Upper lobe of right lung (tissue), 1 donor: ENCODE results near the gene BNIPL. TPM values are rescaled to one million over a fixed set of nuclear protein-coding genes. Genes with fewer than 3 reads are reported as not detected.

Source experiments
- ATAC-seq: fragments of 200-7000 bp; cut with Tn5 transposase; one replicate; pipeline ENCODE4 v1.9.1; 2020; ENCODE audit warnings: mild to moderate bottlenecking, moderate library complexity
- DNase-seq: peaks from one replicate; pipeline ENCODE4 v3.0.0-alpha.2; 2020
- H3K27ac ChIP-seq: fragments of 200-600 bp; one replicate; pipeline ENCODE4 v1.8.0; 2022
- H3K27me3 ChIP-seq: fragments of 200-600 bp; one replicate; pipeline ENCODE4 v1.8.0; 2022; ENCODE audit warnings: mild to moderate bottlenecking
- H3K36me3 ChIP-seq: fragments of 200-600 bp; one replicate; pipeline ENCODE4 v1.8.0; 2022
- H3K4me1 ChIP-seq: fragments of 200-600 bp; one replicate; pipeline ENCODE4 v1.8.0; 2022
- H3K4me3 ChIP-seq: fragments of 200-600 bp; one replicate; pipeline ENCODE4 v1.8.0; 2022; ENCODE audit warnings: mild to moderate bottlenecking
- H3K9me3 ChIP-seq: fragments of 200-600 bp; one replicate; pipeline ENCODE4 v1.8.0; 2022
- intact Hi-C: fragments of 100-400 bp; cut with DNase I; formaldehyde crosslinking; loops from one replicate; pipeline ENCODE4 v1.11.0; 2022
- total RNA-seq: library from RNA; stranded (reverse); fragmentation: NEBNext Ultra II Directional; extraction: Animal tissue kit (Norgen Biotek cat#: 25700); gene quantifications from one replicate; pipeline ENCODE4 v1.2.1, GENCODE V29; 2021
- TF ChIP-seq, protein P1 (sequence below): fragments of 200-600 bp; IDR thresholded peaks from one replicate; pipeline ENCODE4 v1.8.0; 2022; ENCODE audit warnings: antibody characterized with exemption
- donor health status: DM: no; HTN: yes; CAD: no; lungs with severe emphysema.

BNIPL gene
- total RNA-seq, 1 donor from 2014 or later = 5.2 TPM

DNA sequence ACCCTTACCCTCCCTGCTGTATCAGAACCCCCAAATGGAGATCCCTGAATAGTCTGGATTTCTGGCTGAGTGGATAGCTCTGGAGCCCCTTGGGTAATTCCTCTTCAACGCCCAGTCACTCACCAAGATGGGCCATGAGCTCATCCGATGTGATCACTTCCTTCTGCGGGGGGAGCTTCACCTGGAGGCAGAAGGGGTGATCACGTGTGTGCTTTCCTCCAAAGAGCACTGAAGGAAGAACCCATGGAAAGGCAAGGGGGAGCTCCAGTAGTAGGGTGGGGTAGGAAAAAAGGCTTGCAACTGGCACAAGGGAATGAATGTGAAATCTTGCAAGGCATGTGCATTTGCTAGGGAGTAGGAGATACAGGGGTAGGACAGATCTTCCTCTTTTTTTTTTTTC lies 34.8 kb upstream of the BNIPL start:
- DNase-seq (no peak), ATAC-seq (peak; percentile 40)
- no peaks in the 10 kb centered on the region for H3K9me3 ChIP-seq
- TF ChIP-seq, protein P1, sequence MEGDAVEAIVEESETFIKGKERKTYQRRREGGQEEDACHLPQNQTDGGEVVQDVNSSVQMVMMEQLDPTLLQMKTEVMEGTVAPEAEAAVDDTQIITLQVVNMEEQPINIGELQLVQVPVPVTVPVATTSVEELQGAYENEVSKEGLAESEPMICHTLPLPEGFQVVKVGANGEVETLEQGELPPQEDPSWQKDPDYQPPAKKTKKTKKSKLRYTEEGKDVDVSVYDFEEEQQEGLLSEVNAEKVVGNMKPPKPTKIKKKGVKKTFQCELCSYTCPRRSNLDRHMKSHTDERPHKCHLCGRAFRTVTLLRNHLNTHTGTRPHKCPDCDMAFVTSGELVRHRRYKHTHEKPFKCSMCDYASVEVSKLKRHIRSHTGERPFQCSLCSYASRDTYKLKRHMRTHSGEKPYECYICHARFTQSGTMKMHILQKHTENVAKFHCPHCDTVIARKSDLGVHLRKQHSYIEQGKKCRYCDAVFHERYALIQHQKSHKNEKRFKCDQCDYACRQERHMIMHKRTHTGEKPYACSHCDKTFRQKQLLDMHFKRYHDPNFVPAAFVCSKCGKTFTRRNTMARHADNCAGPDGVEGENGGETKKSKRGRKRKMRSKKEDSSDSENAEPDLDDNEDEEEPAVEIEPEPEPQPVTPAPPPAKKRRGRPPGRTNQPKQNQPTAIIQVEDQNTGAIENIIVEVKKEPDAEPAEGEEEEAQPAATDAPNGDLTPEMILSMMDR = no peak
- H3K36me3 ChIP-seq = peaks cover 55% of the 10 kb centered on the region
- intact Hi-C loops = no loop called here
- H3K27ac ChIP-seq = no peak overlapping the region
- H3K4me1 ChIP-seq = peaks cover 41% of the 10 kb centered on the region
- no peak overlapping the region for H3K4me3 ChIP-seq
- H3K27me3 ChIP-seq = no peaks in the 10 kb centered on the region

DNA sequence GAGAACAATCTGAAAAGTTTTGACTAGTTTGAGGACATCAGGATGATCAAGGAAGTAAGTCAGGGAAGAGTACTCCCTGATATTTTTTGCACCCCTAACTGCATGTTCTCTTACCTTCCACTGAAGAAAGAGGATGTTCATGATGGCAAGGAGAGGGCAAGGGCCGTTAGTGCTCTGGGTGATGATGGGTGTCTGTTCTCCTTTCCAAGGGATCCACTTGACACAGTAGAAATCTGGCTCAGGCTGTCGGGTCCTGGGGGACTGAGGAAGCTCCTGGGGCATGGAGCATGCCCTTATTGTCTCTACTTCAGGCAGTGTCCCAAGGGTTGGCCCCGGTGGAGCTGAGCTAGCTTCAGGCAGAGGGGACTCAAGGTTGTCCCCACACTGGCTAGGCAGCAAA lies 34.3 kb upstream of the BNIPL start:
- peak overlapping the region; percentile 47 for H3K27ac ChIP-seq
- H3K4me3 ChIP-seq = no peak overlapping the region
- ATAC-seq (no peak), DNase-seq (no peak)
- intact Hi-C loops = no loop called here
- H3K9me3 ChIP-seq = no peaks in the 10 kb centered on the region
- peaks cover 51% of the 10 kb centered on the region for H3K36me3 ChIP-seq
- TF ChIP-seq, protein P1 = no peak
- no peaks in the 10 kb centered on the region for H3K27me3 ChIP-seq
- H3K4me1 ChIP-seq = peaks cover 45% of the 10 kb centered on the region

DNA sequence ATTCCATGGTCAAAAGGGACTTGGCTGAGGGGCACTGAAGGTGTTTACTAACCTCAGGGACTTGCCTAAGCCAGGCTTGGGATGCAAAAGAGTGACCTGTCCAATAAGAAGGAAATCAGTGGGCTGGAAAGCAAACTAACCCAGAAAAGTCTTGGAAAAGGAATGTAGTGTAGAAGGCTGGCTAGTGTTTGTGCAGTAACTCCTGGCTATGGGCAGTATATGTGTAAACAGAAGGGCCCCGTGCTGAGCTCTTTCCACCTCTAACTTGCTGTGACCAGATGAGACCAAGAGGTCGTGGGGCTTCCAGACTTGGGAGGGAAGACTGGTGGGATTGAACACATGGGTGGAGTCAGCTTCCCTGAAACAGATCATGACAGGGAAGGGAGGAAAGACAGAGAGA lies 33.8 kb upstream of the BNIPL start:
- ATAC-seq = no peak
- peak overlapping the region; percentile 47 for H3K27ac ChIP-seq

DNA sequence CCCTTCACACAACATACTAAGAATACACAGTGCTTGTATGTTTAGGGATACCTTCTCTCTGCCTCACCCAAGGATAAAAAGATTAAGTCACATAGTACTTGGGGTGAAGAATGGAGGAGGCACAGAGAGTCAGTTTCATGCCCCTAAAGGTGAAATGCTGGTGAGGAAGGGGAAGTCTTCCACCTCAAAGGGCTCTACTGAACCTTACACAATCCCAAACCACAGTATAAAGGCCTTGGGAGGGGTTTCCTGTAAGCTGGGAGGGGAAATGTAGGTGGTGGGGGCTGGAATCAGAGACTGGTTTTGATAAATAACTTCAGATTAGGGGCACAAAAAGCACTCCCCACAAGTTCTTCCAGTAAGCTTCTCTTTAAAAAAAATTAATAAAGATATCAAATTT lies 33.2 kb upstream of the BNIPL start:
- Histone ChIP-seq H3K36me3 (peaks cover 39% of the 10 kb centered on the region), H3K27me3 (no peaks in the 10 kb centered on the region), H3K9me3 (no peaks in the 10 kb centered on the region), H3K4me3 (peak overlapping the region; percentile 72), H3K4me1 (peaks cover 56% of the 10 kb centered on the region), H3K27ac (peak overlapping the region; percentile 47)
- no peak for ATAC-seq
- intact Hi-C loops = no loop called here
- DNase-seq = no peak
- TF ChIP-seq, protein P1 = no peak

More for the DNA sequence above, 33.8 kb upstream of the BNIPL start:
- TF ChIP-seq, protein P1 = no peak
- Histone ChIP-seq H3K4me3 (no peak overlapping the region), H3K36me3 (peaks cover 45% of the 10 kb centered on the region), H3K4me1 (peaks cover 51% of the 10 kb centered on the region), H3K27me3 (no peaks in the 10 kb centered on the region), H3K9me3 (no peaks in the 10 kb centered on the region)
- intact Hi-C loops = no loop called here
- no peak for DNase-seq

DNA sequence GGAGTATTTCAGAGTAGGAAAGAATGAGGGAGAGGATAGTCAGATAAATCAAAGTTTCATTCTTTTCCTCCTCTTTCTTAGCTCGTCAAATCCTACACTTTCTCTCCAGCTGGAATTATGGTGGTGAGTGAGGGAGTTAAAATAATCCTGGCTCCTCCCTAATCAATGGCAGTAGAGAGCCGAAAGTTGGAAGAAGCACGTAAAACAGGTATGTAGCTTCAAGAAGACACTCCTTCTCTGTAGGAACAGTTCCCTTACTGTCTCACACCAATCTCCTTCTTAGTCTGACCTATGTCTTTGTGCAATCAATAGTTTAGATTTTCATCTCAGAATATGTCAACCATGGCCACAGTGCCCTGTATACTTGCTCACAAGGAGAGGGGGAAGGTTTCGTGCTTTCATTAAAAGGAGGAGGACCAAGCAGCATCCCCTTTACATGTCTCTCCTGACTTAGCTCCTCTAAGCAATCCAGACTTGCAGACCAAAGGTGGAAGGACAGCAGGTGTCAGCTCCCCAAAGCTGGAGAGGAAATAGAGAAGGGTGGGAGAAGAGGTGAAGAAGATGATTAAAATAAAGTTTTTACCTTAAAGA lies 30.6 kb upstream of the BNIPL start:
- Histone ChIP-seq H3K27ac (peak overlapping the region; percentile 96), H3K4me1 (peaks cover 67% of the 10 kb centered on the region), H3K27me3 (no peaks in the 10 kb centered on the region), H3K4me3 (peak overlapping the region; percentile 72), H3K36me3 (peaks cover 15% of the 10 kb centered on the region), H3K9me3 (no peaks in the 10 kb centered on the region)
- ATAC-seq = no peak
- TF ChIP-seq, protein P1 = no peak
- no peak for DNase-seq
- intact Hi-C loops = no loop called here
